ENCODE measurements around the gene AKR7A3.
A peak's percentile ranks its signal among the peaks of the same experiment; 100 is the strongest.

AKR7A3 gene

GRCh38 chr1:19251305-19252196 is 37.0 kb downstream of the AKR7A3 start, which contains the start of the genes EMC1 and MRTO4:
Gene EMC1, minus strand, starts transcription at chr1:19251524. Its CDS starts 15 bp downstream, at chr1:19251509.
Gene MRTO4, plus strand, starts transcription at chr1:19251805. Its CDS starts 31 bp downstream, at chr1:19251836.
- DNase-seq (ENCODE audit: low spot score) = peak; percentile 85

DNA sequence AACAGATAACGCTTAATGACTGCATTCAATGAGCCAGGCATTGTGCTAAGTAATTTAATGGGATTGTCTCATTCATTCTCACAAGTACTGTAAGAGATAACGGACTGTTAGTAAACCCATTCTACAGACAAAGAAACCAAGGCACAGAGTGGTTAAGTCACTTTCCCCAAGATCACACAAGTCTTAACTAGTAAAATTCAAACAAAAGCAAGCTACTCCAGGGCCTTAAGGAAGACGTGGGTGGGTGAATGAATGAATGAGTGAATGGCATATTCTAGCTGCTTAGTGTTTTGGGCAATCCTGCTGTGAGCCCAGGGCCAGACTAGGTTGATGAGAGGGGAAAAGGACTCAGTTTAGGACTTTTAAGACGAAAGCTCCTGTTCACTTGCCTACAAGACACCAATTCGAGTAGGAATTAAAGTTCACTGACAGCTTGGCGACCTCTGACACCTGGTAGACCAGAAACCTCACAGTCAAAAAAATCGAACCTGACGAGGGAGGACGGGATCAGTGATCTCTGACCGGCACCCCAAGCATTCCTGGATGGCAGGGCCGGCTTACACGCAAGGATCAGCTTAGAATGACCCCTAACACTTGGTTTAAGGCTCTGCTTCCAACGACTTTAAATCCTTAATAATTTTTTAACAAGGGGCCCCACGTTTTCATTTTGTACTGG is 37.8 kb downstream of the AKR7A3 start:
- DNase-seq (ENCODE audit: low spot score) = peak; percentile 12

DNA sequence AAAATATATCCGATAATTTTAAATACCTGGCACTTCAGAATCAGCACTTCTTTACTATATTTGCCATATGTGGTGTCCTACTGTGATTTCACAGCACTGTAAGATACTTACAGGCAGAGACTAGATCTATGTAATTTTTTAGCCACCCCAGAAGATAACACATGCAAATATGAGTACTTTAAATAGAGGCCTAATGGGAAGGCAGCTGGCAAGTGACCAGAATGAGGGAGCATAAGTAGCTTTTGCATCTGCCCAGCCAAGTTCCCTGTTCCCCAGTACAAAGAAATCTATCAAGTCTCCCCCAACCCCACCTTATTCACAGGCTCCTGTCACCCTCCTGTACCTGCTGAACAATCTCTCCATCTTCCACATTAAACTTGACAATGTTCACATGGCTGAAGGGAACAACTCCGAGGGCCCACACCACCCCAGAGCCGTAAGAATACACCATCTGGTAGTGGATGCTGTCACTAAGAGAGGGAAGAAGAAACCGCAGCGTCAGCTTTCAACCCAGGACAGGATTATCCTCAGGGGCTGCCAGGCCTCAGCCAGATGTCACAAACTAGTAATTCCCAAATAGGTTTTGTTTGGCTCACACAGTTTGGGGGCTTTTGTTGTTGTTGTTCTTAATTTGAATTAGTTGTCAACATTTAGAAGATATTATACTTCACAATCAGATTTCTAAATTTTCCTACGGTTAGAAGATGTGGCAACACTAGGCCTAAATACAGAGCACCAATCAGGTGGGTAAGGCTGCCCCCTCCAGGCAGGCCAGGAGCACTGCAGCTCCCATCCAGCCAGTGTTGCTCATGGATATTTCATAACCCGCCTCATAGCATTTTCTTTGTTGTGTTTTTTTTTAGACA is 47.7 kb downstream of the AKR7A3 start:
- peak; percentile 77 for DNase-seq (ENCODE audit: low spot score)

- no peak for DNase-seq (ENCODE audit: low spot score)
These were observed 48.7 kb downstream of the AKR7A3 start for GRCh38 chr1:19239876-19240275.

DNA sequence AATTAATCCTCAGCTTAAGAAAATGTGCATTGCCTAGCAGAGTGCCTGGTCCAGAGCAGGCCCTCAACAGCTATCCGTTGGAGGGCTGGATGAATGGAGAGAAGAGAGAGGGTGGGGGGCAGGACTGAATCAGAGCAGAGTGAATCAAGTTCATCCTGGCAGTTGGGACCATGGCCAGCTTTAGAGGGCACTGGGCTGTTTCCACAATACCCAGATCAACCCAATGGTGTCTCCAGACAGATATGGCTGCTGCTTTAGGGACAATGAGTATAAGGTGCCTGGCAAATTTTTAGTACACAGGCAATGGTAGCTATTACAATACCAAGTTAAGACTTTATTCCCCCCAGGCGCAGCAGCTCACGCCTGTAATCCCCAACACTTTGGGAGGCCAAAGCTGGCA is 54.3 kb downstream of the AKR7A3 start:
- no peak for DNase-seq (ENCODE audit: low spot score)

Data from hematopoietic multipotent progenitor cell treated with erythropoietin and hydrocortisone succinate and interleukin-3 and kit ligand, for 15 days (in vitro differentiated cells).